NCI-H510A (cell line): ENCODE results near the gene POU2F2.

Experiments used
- DNase-seq: peaks from one replicate; lab custom pipeline; 2025; lab: John Stamatoyannopoulos, UW

POU2F2 gene

DNA sequence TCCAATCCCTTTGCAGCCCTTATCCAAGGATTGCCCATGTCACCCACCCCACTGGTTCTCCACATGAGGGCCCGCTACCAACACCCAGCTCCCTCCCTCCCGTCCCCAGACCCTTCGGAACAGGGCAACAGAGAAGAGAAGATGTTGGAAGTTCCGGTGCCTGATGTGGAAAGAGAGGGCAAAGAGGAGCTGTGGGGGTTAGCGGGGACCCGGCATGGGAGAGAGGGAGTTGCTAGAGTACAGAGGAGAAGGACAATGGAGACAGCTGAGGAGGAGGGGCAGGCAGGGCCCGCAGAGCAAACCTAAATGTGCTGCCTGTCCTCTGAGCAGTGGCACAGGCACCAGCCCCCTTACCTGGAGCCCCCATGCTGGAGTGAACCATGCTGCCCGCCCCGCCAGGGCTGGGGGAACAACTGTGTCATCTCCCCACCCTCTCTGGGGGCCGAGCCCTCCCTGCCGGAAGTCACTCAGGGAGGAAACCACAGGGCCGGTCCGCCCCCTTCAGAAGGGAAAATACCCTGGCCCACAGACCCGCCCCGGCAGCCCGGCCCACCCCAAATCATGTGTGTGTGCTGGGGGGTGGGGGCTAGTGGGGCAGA lies at the start of gene POU2F2:
POU2F2 (minus strand) TSS at position 417 of the 599 bp plus-strand sequence; CDS start at position 382, 35 bp downstream.
- no peak for DNase-seq

GRCh38 chr19:42178791-42179674 lies 46.8 kb upstream of the POU2F2 start:
- DNase-seq, result no peak

- no peak for DNase-seq
Observed at GRCh38 chr19:42177686-42178019, 45.4 kb upstream of the POU2F2 start.

GRCh38 chr19:42176990-42177685 lies 44.9 kb upstream of the POU2F2 start:
- DNase-seq, result peak; percentile 95

GRCh38 chr19:42176649-42176989 lies 44.4 kb upstream of the POU2F2 start:
- peak; percentile 81 for DNase-seq

- no peak for DNase-seq
Observed at GRCh38 chr19:42175952-42176648, 43.9 kb upstream of the POU2F2 start.

DNA sequence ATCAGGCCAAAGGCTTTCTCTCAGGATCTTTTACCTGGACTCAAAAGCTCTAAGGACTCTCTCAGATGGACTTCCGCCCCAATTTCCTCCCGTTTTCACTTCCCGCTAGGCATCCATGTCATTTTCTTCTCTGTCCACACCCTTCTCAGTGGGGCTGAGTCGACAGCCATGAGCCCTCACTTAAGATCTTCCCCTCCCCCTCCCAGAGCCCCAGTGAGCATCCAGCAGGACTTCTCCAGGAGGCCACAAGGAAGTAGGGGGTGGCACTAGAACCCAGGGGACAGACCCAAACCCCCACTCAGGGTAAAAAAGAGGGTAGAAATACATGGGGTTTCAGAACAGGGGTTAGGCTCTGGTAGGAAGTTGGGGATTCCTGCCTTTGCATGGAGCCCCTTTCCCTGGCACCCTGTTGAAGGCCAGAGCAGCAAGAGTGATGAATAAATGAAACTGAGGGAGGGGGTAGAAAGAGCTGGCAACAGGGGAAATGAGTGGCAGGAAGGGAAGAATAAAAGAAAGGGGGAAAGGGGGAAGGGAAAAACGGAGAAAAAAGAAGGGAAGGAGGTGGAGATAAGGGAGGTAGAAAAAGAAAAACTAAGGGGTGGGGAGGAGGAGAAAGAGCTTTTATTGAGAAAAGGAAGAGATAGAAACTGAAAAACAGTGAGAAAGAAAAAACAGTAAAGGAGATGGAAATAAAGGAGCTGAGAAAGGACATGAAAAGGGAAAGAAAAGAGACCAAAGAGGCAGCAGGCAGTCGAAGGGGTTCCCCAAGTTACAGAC lies 42.9 kb upstream of the POU2F2 start:
- DNase-seq, result no peak

- DNase-seq, result no peak
Observed at GRCh38 chr19:42174188-42174587, 41.9 kb upstream of the POU2F2 start.

- no peak for DNase-seq
Observed at GRCh38 chr19:42173695-42174094, 41.4 kb upstream of the POU2F2 start.

GRCh38 chr19:42172261-42172660 lies 40.0 kb upstream of the POU2F2 start:
- no peak for DNase-seq

DNA sequence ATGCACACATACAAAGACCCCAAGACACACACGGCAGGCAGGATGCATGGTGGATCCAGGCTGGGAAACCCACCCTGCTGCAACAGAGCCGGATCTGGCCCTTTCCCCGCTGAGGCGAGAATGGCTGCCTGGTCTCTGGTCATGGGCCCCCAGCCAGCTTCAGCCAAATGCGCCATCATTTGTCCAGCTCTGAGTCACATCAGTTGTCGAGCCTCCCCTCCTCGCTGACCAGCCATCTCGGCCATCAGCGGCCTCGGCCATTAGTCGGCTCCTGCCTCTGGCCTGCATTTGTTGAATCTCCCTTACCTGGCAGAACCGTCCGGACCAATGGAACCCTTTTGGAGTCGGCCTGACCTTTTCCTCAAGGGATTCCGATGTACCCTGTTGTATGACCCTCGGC lies 38.5 kb upstream of the POU2F2 start:
- DNase-seq, result no peak

GRCh38 chr19:42169486-42170413 lies 37.5 kb upstream of the POU2F2 start:
- DNase-seq, result no peak

GRCh38 chr19:42168206-42168605 lies 36.0 kb upstream of the POU2F2 start:
- no peak for DNase-seq

GRCh38 chr19:42166316-42166715 lies 34.1 kb upstream of the POU2F2 start:
- no peak for DNase-seq

DNA sequence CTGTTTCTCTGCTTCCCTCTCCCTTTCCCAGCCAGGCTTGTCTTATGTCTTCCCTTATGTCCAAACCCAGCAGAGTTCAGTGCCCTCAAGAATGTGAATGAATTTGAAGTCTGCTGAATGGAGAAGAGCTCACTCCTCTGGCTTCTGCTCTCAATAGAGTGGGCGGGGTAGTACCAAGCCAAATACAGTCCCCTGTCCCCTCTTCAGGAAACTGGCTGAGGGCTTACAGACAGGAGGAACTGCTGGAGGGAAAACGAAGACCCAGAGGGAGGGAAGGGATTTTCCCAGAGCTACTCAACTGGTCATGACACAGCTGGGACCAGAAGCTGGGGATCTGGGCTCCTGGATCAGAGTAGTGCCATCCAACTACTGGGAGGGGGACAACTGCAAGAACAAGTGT lies 32.9 kb upstream of the POU2F2 start:
- no peak for DNase-seq

DNA sequence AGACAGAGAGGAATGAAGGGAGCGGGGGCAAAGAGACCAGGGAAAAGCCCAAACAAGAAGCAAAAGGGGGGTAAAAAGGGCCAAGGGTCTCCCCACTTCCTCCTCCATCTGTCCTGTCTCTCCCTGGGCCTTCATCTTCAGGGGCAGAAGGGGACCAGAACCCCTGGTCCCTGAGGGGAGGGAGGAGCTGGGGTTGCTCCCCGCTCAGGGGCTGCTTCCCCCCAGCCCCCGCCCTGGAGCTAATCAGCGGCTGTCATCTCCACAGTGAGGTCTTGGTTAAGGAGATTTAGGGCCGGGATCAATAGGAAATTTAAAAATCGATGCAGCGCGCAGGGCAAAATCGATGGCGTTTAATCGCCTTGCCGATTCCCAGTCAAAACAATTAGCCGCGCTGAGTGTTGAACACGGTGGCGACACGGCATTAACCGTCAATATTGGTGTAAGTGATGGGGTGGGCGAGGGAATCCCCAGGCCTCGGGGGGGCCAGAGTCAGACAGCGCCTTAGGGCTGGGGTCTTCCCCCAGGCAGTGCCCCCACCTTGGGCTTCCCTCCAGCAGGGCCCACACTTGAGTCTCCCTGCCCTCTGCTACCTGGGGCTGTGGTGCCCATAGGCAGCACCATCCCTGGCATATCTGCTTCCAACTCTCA lies 29.5 kb upstream of the POU2F2 start:
- no peak for DNase-seq

GRCh38 chr19:42159942-42160341 lies 27.7 kb upstream of the POU2F2 start:
- DNase-seq, result no peak

DNA sequence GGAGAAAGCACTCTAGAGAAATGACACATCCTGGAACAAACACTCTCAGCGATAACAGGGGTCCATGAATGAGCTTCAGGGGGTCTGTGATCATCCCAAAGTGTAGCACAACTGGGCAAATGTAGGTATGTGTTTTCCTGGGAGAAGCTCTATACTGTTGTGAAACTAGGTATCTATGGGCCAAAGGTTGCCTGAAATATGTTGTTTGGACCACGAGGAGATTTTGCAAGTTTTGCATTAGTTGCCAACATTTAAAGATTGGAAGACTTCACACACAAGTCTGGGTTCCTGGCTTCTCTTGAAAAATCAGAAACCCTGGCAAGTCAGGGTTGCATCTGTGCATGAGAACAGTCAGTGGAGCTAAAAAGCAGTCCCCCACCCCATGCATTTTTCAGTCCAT lies 26.7 kb upstream of the POU2F2 start:
- no peak for DNase-seq

DNA sequence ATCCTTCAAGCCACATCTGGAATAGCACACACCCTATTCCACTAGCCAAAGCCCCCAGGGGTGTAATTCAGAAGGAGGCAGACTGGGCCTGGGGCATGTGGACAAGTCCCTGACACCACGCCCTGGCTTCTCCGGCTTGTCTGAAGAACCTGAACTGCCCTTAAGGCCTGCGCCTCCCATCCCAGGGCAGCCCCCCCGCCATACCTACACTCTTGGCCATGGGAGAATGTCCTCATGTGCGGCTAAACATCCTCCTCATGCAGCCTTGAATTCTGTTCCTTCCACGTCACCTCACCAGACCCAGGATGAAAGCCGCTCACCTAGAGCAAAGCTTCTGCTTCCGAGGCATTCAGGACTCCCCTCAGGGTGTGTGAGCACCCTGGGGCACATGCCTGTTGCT lies 24.3 kb upstream of the POU2F2 start:
- no peak for DNase-seq

DNA sequence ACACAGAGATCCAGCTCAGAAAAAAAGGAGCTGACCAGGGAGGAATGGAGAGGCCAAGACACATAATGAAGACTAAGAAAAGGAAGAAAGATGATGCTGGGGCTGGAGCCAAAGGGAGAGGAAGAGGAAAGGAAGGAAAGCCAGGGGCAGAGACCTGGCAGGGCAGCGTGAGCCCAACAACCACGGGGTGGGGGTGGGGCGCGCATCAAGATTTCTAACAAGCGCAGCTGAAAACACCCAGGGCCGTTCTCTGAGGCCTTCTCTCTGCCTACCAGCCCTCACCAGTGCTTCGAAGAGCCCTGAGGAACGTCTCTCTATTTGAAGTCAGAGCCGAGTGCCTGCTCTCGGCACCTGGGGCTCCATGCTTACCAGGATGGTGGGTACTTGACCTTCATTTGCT lies 23.6 kb upstream of the POU2F2 start:
- no peak for DNase-seq
